GM12878 (cell line): ENCODE measurements around the gene TLR9. TPM values are rescaled to one million over a fixed set of nuclear protein-coding genes. Genes with fewer than 3 reads are reported as not detected.

Experiments
- ATAC-seq: fragments of 200-7000 bp; cut with Tn5 transposase; 3 replicates; pipeline ENCODE4 v1.9.1; 2020; ENCODE audit warnings: mild to moderate bottlenecking, moderate library complexity
- BruUV-seq: library from RNA; stranded (reverse); fragments of 400-500 nt; replicated peaks from 2 replicates; lab custom pipeline; 2021; lab: Mats Ljungman, UMichigan
- CTCF ChIA-PET: fragments of 300-600 bp; sonication (Branson Sonifier 250); formaldehyde crosslinking; extraction: SDS; loops from one replicate; lab custom pipeline; 2021; ENCODE audit warnings: inconsistent platforms; lab: Yijun Ruan, JAX
- POLR2A ChIA-PET: fragments of 350-600 bp; formaldehyde crosslinking; extraction: SDS; loops from one replicate; lab custom pipeline; 2021; ENCODE audit warnings: inconsistent platforms; lab: Charles Lee
- RAD21 ChIA-PET: fragments of 300-600 bp; sonication (Branson Sonifier 250); formaldehyde crosslinking; loops from one replicate; lab custom pipeline; 2023; ENCODE audit warnings: antibody characterized with exemption; ENCODE audit not compliant: unreplicated experiment; lab: Charles Lee
- SMC1A ChIA-PET: fragments of 300-600 bp; sonication (Branson Sonifier 250); formaldehyde crosslinking; loops from one replicate; lab custom pipeline; 2023; ENCODE audit not compliant: unreplicated experiment, uncharacterized antibody; lab: Charles Lee
- DNase-seq: peaks from one replicate; pipeline ENCODE4 v3.0.0-alpha.2; 2011; ENCODE audit warnings: low read depth, low spot score
- FAIRE-seq: peaks from 3 replicates; lab custom pipeline; 2011; peaks lifted over from hg19 to GRCh38; lab: Jason Lieb, UNC
- H2AFZ ChIP-seq: 2 replicates; pipeline ENCODE4 v1.6.0; 2011; ENCODE audit warnings: low read depth, low read length, control low read depth; ENCODE audit not compliant: control insufficient read depth
- H3K27ac ChIP-seq: 2 replicates; pipeline ENCODE4 v1.5.1; 2011; ENCODE audit warnings: control low read depth; ENCODE audit not compliant: control insufficient read depth, insufficient read depth
- H3K27me3 ChIP-seq, 2 experiments: replicated peaks in 1 of 2; 2 replicates each; pipeline versions ENCODE4 v1.6.0 to v1.6.1; 2011; ENCODE audit warnings: low read length in 1 of 2; ENCODE audit not compliant: control insufficient read depth in 2 of 2, insufficient read depth in 2 of 2
- H3K36me3 ChIP-seq, 2 experiments: 2 replicates each; pipeline ENCODE4 v1.5.1; 2011; ENCODE audit warnings: low read length in 1 of 2; ENCODE audit not compliant: control insufficient read depth in 2 of 2, insufficient read depth in 2 of 2
- H3K4me1 ChIP-seq: 2 replicates; pipeline ENCODE4 v1.6.1; 2011; ENCODE audit warnings: mild to moderate bottlenecking, low read length, moderate library complexity, mixed read lengths; ENCODE audit not compliant: control insufficient read depth, insufficient read depth
- H3K4me2 ChIP-seq: 2 replicates; pipeline ENCODE4 v1.6.0; 2011; ENCODE audit warnings: control low read depth; ENCODE audit not compliant: control insufficient read depth, insufficient read depth
- H3K4me3 ChIP-seq: fragments of 200-600 bp; sonication (generic); 2 replicates; pipeline ENCODE4 v1.5.1; 2016
- H3K79me2 ChIP-seq: 2 replicates; pipeline ENCODE4 v1.6.0; 2011; ENCODE audit warnings: low read length; ENCODE audit not compliant: control insufficient read depth, insufficient read depth
- H3K9ac ChIP-seq: 2 replicates; pipeline ENCODE4 v1.8.0; 2011; ENCODE audit warnings: low read length, control low read depth, mixed read lengths; ENCODE audit not compliant: control insufficient read depth, insufficient read depth
- H3K9me3 ChIP-seq: replicated peaks from 3 replicates; pipeline ENCODE4 v1.5.1; 2011; ENCODE audit warnings: mild to moderate bottlenecking, low read length; ENCODE audit not compliant: control insufficient read depth, insufficient read depth
- H4K20me1 ChIP-seq: 2 replicates; pipeline ENCODE4 v1.6.0; 2011; ENCODE audit not compliant: control insufficient read depth, insufficient read depth
- POLR2A ChIP-seq: IDR thresholded peaks from 2 replicates; pipeline ENCODE4 v1.6.1; 2011; ENCODE audit warnings: low read depth, mild to moderate bottlenecking, low read length
- POLR2AphosphoS5 ChIP-seq: IDR thresholded peaks from 2 replicates; pipeline ENCODE4 v1.6.1; 2011; ENCODE audit warnings: mild to moderate bottlenecking, low read length, inconsistent platforms
- TAF1 ChIP-seq: IDR thresholded peaks from 2 replicates; pipeline ENCODE4 v1.6.1; 2011; ENCODE audit warnings: mild to moderate bottlenecking, low read depth, low read length, borderline replicate concordance
- WGBS: methylation state at CpG from one replicate; pipeline ENCODE4 v1.1.6; 2016; ENCODE audit warnings: low lambda C conversion rate; ENCODE audit not compliant: insufficient replicate concordance, insufficient coverage; ENCODE audit errors: missing lambda C conversion rate; 5-methylcytosine and 5-hydroxymethylcytosine counted together
- in situ Hi-C: fragments of 300-500 bp; cut with MboI; formaldehyde crosslinking; loops from 9 replicates; pipeline ENCODE4 v1.14.3; 2018; ENCODE audit warnings: mixed read lengths
- intact Hi-C: fragments of 100-400 bp; cut with micrococcal nuclease; formaldehyde crosslinking; loops from one replicate; pipeline ENCODE4 v1.14.2; 2022; ENCODE audit not compliant: unreplicated experiment
- polyA plus RNA-seq, 11 experiments: library from polyadenylated mRNA; depleted of rRNA in 4 of 11; unstranded in 6 of 11; stranded (reverse) in 5 of 11; fragments of >200 nt; fragmentation: Nextera tagmentation in 4 of 11; fragmentation: Illumina TruSeq in 1 of 11; extraction: Ambion mirVana in 4 of 11; extraction: Trizol in 1 of 11; gene quantifications; 1 replicate in 1 of 11; 2 replicates in 10 of 11; pipeline versions ENCODE4 v1.2.1 to v1.2.3, GENCODE V29; 2011 to 2016; ENCODE audit warnings: inconsistent platforms in 2 of 11, missing spikeins in 2 of 11, low read depth in 1 of 11
- total RNA-seq, 4 experiments: library from RNA; depleted of rRNA in 3 of 4; stranded (reverse); fragments of >200 nt in 3 of 4; fragmentation: Illumina TruSeq in 1 of 4; extraction: Trizol in 1 of 4; gene quantifications; 2 replicates each; pipeline versions ENCODE4 v1.2.1 to v1.2.3, GENCODE V29; 2013 to 2021

Gene TLR9
- total and polyA plus RNA-seq, 10 of the 15 experiments (the other 5 are each of a cell fraction or from before 2014, with no cell fraction given) = 0.10 to 4.8 (median 0.53) TPM; not detected in 1

DNA sequence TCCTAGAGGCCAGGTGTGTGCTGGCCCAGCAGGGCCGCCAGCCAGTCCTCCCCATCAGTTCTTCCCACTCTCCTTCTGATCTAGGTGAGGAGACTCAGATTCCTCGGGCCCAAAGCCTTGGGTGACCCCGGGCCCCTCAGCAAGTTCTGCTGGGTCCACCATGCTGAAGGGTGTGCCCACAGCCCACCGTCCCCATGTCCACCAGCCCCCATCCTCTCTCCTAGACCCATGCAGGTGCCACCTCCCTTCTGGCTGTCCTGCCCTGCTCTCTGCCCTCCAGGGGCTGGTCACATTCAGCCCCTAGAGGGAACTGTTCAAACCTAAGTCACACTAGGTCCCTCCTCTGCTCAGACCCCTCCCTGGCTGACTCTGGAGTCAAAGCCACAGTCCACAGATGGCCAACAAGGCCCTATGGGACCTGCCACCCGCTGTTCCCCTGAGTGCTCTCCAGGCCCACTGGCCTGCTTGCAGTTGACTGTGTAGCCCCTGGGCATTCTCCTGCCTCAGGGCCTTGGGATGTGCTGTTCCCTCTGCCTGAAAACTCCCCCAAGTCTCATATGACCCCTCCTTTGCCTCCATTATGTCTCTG is 878 bp upstream of the TLR9 start:
- TF ChIP-seq TAF1 (0 out of 2 replicates have a peak, but pooled peaks have one; percentile 1), POLR2A (0 out of 2 replicates have a peak, but pooled peaks have one; percentile 3), POLR2AphosphoS5 (no peak)
- POLR2A ChIA-PET = interaction anchor here (0.8 to 4.3 kb wide), 12 partner anchors 8 to 284 kb away, joined by 3 to 43 read pairs (median 6); partner anchors contain the start of genes GLYCTK, PARP3, PPM1M and RRP9
- peaks cover 3% of the 10 kb centered on the region for H3K79me2 ChIP-seq
- CTCF ChIA-PET = interaction anchor here (0.9 to 8.5 kb wide), 17 partner anchors 10 to 224 kb away, joined by 3 to 129 read pairs (median 6); partner anchors contain the start of genes TWF2 and WDR82
- H3K27me3 ChIP-seq = no peaks in the 10 kb centered on the region
- WGBS = 4% methylated on average over 5 of the region's 5 CpGs
- ATAC-seq (peak; percentile 38), DNase-seq (no peak), FAIRE-seq (peak; percentile 41)
- H4K20me1 ChIP-seq = no peaks in the 10 kb centered on the region
- H3K4me2 ChIP-seq = peak overlapping the region; percentile 91
- RAD21 ChIA-PET = interaction anchor here (1.1 to 4.1 kb wide), 13 partner anchors 9 to 222 kb away, joined by 3 to 32 read pairs (median 10); partner anchors contain the start of genes POC1A, TWF2 and WDR82
- in situ Hi-C loops = no loop called here
- H3K9ac ChIP-seq = peak overlapping the region; percentile 51
- H3K4me1 ChIP-seq = peaks cover 22% of the 10 kb centered on the region
- BruUV-seq = no TSS peak
- intact Hi-C loops = no loop called here
- H3K27ac ChIP-seq = peak overlapping the region; percentile 76
- peaks cover 11 to 25% of the 10 kb centered on the region in 2 experiments; a peak in 3 of 4 replicates for H3K36me3 ChIP-seq
- peak overlapping the region; percentile 60; the same call in 1 of the 2 replicates for H3K4me3 ChIP-seq
- H3K9me3 ChIP-seq = no peaks in the 10 kb centered on the region
- H2AFZ ChIP-seq = no peak overlapping the region; the same call in 1 of the 2 replicates
- SMC1A ChIA-PET = interaction anchor here (1.0 to 10.5 kb wide), 14 partner anchors 11 to 111 kb away, joined by 4 to 112 read pairs (median 6); partner anchors contain the start of genes TWF2 and WDR82
